Measurements from ENCODE around the gene DHX40. TPM values are rescaled to one million over a fixed set of nuclear protein-coding genes. Genes with fewer than 3 reads are reported as not detected.

The DHX40 gene
- total RNA-seq, 1 experiment from 2014 or later = 22.9 TPM

DNA sequence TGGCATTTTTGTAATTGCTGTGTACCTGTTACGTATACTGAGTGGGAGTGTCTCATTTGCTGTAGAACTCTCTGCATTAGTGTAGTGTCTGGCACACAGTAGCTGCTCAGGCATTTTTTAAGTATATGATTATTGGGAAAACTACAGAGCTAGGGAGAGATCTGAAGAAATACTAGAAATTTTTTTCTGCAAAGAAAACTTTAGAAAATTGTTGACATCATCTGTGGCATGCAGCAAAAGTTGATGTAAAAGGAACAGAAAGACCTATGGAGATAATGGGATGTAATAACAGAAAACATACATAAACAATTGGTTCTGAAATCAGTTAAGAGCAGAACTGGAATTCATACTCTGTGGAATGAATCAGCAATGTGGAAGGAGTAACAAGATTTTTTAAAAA, 65.9 kb downstream of the DHX40 start:
- H3K36me3 ChIP-seq (ENCODE audit: insufficient read depth, low read length, poor library complexity, severe bottlenecking) = no peaks in the 10 kb centered on the region
- no peak overlapping the region for H3K27ac ChIP-seq (ENCODE audit: low read depth, low read length, poor library complexity, severe bottlenecking)
- no peaks in the 10 kb centered on the region for H3K9me3 ChIP-seq (ENCODE audit: low read depth, low read length, poor library complexity, severe bottlenecking)
- BruUV-seq (replicated peaks) = no TSS peak
- no peak overlapping the region for H3K4me3 ChIP-seq (ENCODE audit: low read depth, low read length, poor library complexity, severe bottlenecking)
- peaks cover 55% of the 10 kb centered on the region for H3K4me1 ChIP-seq (ENCODE audit: insufficient read depth, low read length, poor library complexity, severe bottlenecking)
- intact Hi-C loops (cut with micrococcal nuclease; ENCODE audit: unreplicated experiment) = no loop called here
- POLR2A ChIA-PET (ENCODE audit: low non-redundant PET) = no interaction called here
- DNase-seq (ENCODE audit: low spot score) = no peak
- CTCF ChIA-PET = no interaction called here
- H3K27me3 ChIP-seq (replicated peaks; ENCODE audit: insufficient read depth, low read depth, low read length, poor library complexity) = no peaks in the 10 kb centered on the region
- TF ChIP-seq, protein P1, sequence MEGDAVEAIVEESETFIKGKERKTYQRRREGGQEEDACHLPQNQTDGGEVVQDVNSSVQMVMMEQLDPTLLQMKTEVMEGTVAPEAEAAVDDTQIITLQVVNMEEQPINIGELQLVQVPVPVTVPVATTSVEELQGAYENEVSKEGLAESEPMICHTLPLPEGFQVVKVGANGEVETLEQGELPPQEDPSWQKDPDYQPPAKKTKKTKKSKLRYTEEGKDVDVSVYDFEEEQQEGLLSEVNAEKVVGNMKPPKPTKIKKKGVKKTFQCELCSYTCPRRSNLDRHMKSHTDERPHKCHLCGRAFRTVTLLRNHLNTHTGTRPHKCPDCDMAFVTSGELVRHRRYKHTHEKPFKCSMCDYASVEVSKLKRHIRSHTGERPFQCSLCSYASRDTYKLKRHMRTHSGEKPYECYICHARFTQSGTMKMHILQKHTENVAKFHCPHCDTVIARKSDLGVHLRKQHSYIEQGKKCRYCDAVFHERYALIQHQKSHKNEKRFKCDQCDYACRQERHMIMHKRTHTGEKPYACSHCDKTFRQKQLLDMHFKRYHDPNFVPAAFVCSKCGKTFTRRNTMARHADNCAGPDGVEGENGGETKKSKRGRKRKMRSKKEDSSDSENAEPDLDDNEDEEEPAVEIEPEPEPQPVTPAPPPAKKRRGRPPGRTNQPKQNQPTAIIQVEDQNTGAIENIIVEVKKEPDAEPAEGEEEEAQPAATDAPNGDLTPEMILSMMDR (conservative IDR thresholded peaks at IDR 0.05; ENCODE audit: low read depth, low read length) = no peak
- no peak for TF ChIP-seq EZH2 (IDR thresholded peaks at IDR 0.05; ENCODE audit: borderline replicate concordance, low read depth, low read length, poor library complexity, severe bottlenecking)

DNA sequence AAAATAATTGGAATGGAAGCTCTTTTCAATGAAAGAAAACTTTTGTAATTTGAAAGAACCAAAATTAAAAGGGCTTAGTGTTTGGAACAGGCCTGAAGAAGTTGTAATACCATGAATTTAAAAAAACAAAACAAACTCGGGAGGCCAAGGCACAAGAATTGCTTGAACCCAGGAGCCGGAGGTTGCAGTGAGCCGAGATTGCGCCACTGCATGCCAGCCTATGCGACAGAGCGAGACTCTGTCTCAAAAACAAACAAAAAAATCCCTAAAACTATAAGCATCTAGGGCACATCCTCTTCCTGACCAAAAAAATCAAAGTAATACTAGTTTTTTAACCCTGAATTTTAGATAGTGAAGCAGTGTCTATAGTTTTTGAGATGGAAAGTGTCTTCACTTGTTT, 67.0 kb downstream of the DHX40 start:
- H3K4me3 ChIP-seq (ENCODE audit: low read depth, low read length, poor library complexity, severe bottlenecking) = no peak overlapping the region
- H3K27ac ChIP-seq (ENCODE audit: low read depth, low read length, poor library complexity, severe bottlenecking) = peak overlapping the region; percentile 46
- H3K36me3 ChIP-seq (ENCODE audit: insufficient read depth, low read length, poor library complexity, severe bottlenecking) = no peaks in the 10 kb centered on the region
- ChIA-PET POLR2A (ENCODE audit: low non-redundant PET) (no interaction called here), CTCF (interaction anchor here (0.6 kb wide), 1 partner anchor 511 kb away, joined by 3 read pairs; no protein-coding TSS in a partner anchor)
- peaks cover 43% of the 10 kb centered on the region for H3K4me1 ChIP-seq (ENCODE audit: insufficient read depth, low read length, poor library complexity, severe bottlenecking)
- TF ChIP-seq, protein P1 (conservative IDR thresholded peaks at IDR 0.05; ENCODE audit: low read depth, low read length) = no peak
- TF ChIP-seq EZH2 (IDR thresholded peaks at IDR 0.05; ENCODE audit: borderline replicate concordance, low read depth, low read length, poor library complexity, severe bottlenecking) = no peak
- no peaks in the 10 kb centered on the region for H3K9me3 ChIP-seq (ENCODE audit: low read depth, low read length, poor library complexity, severe bottlenecking)
- H3K27me3 ChIP-seq (replicated peaks; ENCODE audit: insufficient read depth, low read depth, low read length, poor library complexity) = no peaks in the 10 kb centered on the region
- BruUV-seq (replicated peaks) = no TSS peak
- no peak for DNase-seq (ENCODE audit: low spot score)
- intact Hi-C loops (cut with micrococcal nuclease; ENCODE audit: unreplicated experiment) = no loop called here

DNA sequence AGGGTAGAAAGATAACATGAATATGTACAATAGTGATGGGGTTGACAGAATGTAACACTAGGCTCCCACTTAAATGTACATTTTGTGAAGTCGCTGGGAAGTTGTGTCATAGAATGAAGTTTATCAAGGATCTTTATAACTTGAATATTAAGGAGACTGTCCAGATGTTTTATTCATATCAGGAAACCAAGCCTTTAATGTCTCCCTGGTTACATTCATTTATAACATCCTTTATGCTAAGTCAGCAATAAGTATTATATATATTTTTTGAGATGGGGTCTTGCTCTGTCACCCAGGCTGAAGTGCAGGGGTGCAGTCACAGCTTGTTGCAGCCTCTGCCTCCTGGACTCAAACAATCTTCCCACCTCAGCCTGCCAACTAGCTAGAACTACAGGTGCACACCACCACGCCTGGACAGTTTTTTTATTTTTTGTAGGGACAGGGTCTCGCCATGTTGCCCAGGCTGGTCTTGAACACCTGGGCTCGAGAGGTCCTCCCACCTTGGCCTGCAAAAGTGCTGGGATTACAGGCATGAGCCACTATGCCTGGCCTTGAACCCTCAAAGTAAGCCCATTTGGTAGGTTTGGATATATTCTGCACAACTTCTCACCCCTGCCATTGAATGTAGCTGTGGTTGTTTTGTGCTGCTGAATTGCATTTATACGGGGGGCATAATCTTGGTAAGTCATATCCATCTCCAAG, 68.4 kb downstream of the DHX40 start:
- H3K4me3 ChIP-seq (ENCODE audit: low read depth, low read length, poor library complexity, severe bottlenecking) = peak overlapping the region; percentile 5
- TF ChIP-seq, protein P1 (conservative IDR thresholded peaks at IDR 0.05; ENCODE audit: low read depth, low read length) = no peak
- no peak for TF ChIP-seq EZH2 (IDR thresholded peaks at IDR 0.05; ENCODE audit: borderline replicate concordance, low read depth, low read length, poor library complexity, severe bottlenecking)
- no peaks in the 10 kb centered on the region for H3K9me3 ChIP-seq (ENCODE audit: low read depth, low read length, poor library complexity, severe bottlenecking)
- CTCF ChIA-PET = no interaction called here
- H3K36me3 ChIP-seq (ENCODE audit: insufficient read depth, low read length, poor library complexity, severe bottlenecking) = no peaks in the 10 kb centered on the region
- no TSS peak for BruUV-seq (replicated peaks)
- H3K4me1 ChIP-seq (ENCODE audit: insufficient read depth, low read length, poor library complexity, severe bottlenecking) = peaks cover 32% of the 10 kb centered on the region
- DNase-seq (ENCODE audit: low spot score) = peak; percentile 29
- peak overlapping the region; percentile 75 for H3K27ac ChIP-seq (ENCODE audit: low read depth, low read length, poor library complexity, severe bottlenecking)
- intact Hi-C loops (cut with micrococcal nuclease; ENCODE audit: unreplicated experiment) = no loop called here
- POLR2A ChIA-PET (ENCODE audit: low non-redundant PET) = no interaction called here
- H3K27me3 ChIP-seq (replicated peaks; ENCODE audit: insufficient read depth, low read depth, low read length, poor library complexity) = no peaks in the 10 kb centered on the region

Measured in A673 (cell line).